ENCODE results near the gene PNMA8A. TPM values are rescaled to one million over a fixed set of nuclear protein-coding genes. Genes with fewer than 3 reads are reported as not detected.

PNMA8A gene
- total RNA-seq, 2 donors from 2014 or later = not detected

DNA sequence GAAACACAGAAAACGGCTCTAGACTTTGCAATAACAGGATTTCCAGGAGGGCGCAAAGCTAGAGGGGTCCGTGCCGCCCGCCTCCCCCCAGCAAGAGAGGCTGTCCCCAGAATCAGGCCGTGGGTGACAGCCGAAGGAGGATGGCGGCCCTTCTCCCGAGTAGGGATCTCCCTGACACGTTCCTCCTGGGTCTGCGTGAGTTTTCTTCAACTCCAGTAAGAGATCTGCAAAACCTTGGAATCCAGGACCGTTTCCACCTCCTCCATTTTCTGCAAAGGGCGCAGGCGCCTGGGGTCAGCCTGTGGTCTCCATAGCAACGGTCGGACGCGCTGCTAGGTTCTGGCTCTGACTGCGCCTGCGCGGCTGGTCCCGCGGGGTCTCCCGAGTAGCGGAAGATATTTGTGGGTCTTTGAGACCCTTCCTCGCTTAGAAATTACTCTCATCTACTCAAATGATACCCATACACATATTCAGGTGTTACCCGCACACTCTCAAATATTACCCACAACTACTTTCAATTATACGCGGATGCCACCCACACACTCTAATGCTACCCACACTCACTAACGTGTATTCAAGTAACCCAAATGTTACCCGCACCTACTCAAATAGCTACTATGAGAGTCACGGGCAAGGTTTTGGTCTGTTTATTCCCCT is 44.7 kb downstream of the PNMA8A start:
- no peaks in the 10 kb centered on the region for H3K9me3 ChIP-seq (ENCODE audit: control insufficient read depth, low read length, poor library complexity, severe bottlenecking)
- peak overlapping the region; percentile 75 for H3K4me3 Mint-ChIP-seq
- peaks cover 27% of the 10 kb centered on the region for H3K4me1 Mint-ChIP-seq
- ATAC-seq = no peak
- peaks cover 83% of the 10 kb centered on the region for H3K27me3 Mint-ChIP-seq
- DNase-seq = no peak
- H3K36me3 Mint-ChIP-seq (ENCODE audit: low read depth) = peaks cover 5% of the 10 kb centered on the region
- H3K27ac Mint-ChIP-seq = peak overlapping the region; percentile 1

DNA sequence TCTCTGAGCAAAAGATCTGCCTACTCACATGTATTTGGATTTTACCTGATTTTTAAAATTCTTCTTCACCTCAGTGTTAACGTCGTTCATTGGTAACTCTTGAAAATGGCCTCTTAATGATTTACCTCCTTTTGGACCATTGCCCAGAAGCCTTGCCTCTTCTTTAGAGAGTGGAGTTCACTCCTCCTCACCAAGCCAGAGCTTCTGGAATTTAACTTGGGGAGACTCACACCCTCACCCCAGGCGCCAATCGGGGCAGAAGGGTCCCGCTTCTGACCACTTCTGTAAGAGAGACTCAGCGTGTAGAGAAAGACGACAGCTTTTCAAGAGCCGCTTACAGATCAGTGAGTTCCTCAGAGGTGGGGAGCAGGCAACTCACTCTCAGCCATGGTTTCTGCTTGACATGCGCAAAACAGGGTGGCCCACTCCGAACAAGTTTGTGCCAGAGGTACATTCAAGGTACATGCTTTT is 45.3 kb downstream of the PNMA8A start:
- peaks cover 79% of the 10 kb centered on the region for H3K27me3 Mint-ChIP-seq
- no peak for DNase-seq
- peaks cover 5% of the 10 kb centered on the region for H3K36me3 Mint-ChIP-seq (ENCODE audit: low read depth)
- ATAC-seq = no peak
- H3K9me3 ChIP-seq (ENCODE audit: control insufficient read depth, low read length, poor library complexity, severe bottlenecking) = no peaks in the 10 kb centered on the region
- H3K4me1 Mint-ChIP-seq = peaks cover 27% of the 10 kb centered on the region
- H3K27ac Mint-ChIP-seq = no peak overlapping the region
- peak overlapping the region; percentile 75 for H3K4me3 Mint-ChIP-seq

DNA sequence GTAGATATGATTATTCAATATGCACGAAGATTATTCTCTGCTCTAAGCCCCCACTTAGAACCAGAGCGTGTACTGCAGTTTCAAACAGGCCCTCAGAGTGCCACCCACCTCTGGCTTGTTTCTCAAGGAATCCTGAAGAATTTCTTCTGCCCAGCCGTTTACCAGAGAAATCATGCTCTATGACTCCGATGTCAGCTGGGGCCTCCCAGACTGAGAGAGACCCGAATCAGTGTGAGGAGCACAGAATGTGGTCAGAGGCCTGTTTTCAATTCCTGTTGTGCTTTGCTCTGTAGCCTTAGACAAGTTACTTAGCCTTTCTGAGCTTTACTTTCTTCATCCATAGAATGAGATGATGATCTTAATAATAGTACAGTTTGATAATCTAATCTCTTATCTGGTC is 48.2 kb downstream of the PNMA8A start:
- peaks cover 14% of the 10 kb centered on the region for H3K4me1 Mint-ChIP-seq
- no peak overlapping the region for H3K27ac Mint-ChIP-seq
- DNase-seq = no peak
- H3K27me3 Mint-ChIP-seq = peaks cover 70% of the 10 kb centered on the region
- peaks cover 5% of the 10 kb centered on the region for H3K36me3 Mint-ChIP-seq (ENCODE audit: low read depth)
- H3K9me3 ChIP-seq (ENCODE audit: control insufficient read depth, low read length, poor library complexity, severe bottlenecking) = no peaks in the 10 kb centered on the region
- no peak for ATAC-seq
- H3K4me3 Mint-ChIP-seq = no peak overlapping the region

DNA sequence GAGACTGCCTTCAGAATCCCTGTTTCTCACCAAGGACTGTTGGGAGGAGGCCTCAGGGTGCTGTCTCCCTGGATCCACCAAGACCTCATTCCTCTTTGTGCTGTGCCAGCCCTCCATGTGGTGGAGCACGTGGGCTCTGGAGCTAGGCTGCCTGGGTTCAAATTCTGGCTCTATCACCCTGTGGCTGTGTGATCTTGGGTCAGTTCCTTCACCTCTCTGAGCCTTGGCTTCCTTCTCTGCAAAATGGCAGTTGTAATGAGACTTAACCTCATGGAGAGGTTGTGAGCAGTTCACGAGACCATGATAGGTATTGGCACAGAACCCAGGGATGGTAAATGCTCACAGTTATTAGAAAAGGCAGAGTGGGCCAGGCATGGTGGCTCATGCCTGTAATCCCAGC is 49.0 kb downstream of the PNMA8A start:
- Mint-ChIP-seq H3K36me3 (ENCODE audit: low read depth) (peaks cover 3% of the 10 kb centered on the region), H3K4me3 (no peak overlapping the region), H3K4me1 (peaks cover 9% of the 10 kb centered on the region), H3K27ac (no peak overlapping the region), H3K27me3 (peaks cover 61% of the 10 kb centered on the region)
- ATAC-seq (no peak), DNase-seq (no peak)
- no peaks in the 10 kb centered on the region for H3K9me3 ChIP-seq (ENCODE audit: control insufficient read depth, low read length, poor library complexity, severe bottlenecking)

DNA sequence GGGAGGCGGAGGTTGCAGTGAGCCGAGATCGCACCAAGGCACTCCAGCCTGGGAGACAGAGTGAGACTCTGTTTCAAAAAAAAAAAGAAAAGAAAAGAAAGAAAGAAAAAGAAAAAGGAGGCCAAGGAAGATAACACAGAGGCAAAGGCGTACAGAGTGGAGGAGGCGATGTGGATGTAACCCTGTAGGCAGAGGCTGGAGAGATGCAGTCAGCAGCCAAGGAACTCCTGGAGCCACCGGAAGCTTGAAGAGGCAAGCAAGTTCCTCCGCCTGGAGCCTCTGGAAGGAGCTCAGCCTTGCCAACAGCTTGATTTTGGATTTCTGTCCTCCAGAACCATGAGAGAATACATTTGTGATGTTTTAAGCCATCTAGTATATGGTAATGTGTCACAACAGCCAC is 51.3 kb downstream of the PNMA8A start:
- DNase-seq (no peak), ATAC-seq (no peak)
- H3K27me3 Mint-ChIP-seq = peaks cover 59% of the 10 kb centered on the region
- H3K9me3 ChIP-seq (ENCODE audit: control insufficient read depth, low read length, poor library complexity, severe bottlenecking) = no peaks in the 10 kb centered on the region
- H3K4me1 Mint-ChIP-seq = peaks cover 6% of the 10 kb centered on the region
- H3K36me3 Mint-ChIP-seq (ENCODE audit: low read depth) = no peaks in the 10 kb centered on the region
- no peak overlapping the region for H3K4me3 Mint-ChIP-seq
- no peak overlapping the region for H3K27ac Mint-ChIP-seq

Other genes starting within 250 kb of the PNMA8A start
- not detected for gene IGFL1, start 241.8 kb downstream of the PNMA8A start, total RNA-seq
- not detected for gene HIF3A, start 174.5 kb downstream of the PNMA8A start, total RNA-seq
- 10 to 100 TPM; 34.8 to 42.8 TPM for gene PPP5C, start 124.5 kb downstream of the PNMA8A start, total RNA-seq
- gene CCDC8, start 58.0 kb downstream of the PNMA8A start, total RNA-seq = not detected
- gene PNMA8C, start 42.6 kb downstream of the PNMA8A start, total RNA-seq = under 1 TPM; 0.10 to 0.12 TPM
- under 1 TPM; 0.17 to 0.18 TPM for gene PNMA8B, start 24.3 kb upstream of the PNMA8A start, total RNA-seq
- gene CALM3, start 129.8 kb upstream of the PNMA8A start, total RNA-seq = 100 to 1,000 TPM; 160 to 236 TPM
- gene PTGIR, start 153.5 kb upstream of the PNMA8A start, total RNA-seq = 10 to 100 TPM in 1 of 2 donors, under 1 TPM in 1; 0.70 to 12.5 TPM
- not detected for gene GNG8, start 164.6 kb upstream of the PNMA8A start, total RNA-seq
- not detected for gene DACT3, start 189.6 kb upstream of the PNMA8A start, total RNA-seq
- 100 to 1,000 TPM; 112 to 122 TPM for gene PRKD2, start 245.6 kb upstream of the PNMA8A start, total RNA-seq